Measurements from ENCODE around the gene MDGA2.

Gene MDGA2

DNA sequence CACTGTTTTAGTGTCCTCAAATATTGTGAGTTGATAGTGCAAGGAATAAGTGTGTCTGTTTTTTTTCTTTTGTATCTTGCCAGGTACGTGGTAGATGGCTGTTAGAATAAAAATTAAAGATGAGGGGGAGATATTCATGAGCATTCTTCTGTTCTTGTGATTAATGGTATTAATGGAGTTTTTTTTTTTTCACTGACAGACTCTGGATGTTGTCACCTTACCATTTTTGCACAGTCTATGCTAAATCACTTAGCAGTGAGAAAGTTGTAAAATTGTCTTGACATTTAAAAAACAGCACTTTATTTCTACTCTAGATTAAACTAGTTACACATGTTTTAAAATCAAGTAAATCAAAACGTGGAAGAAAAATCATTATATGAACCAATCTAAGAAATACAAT is 204.3 kb downstream of the MDGA2 start:
- DNase-seq = no peak

GRCh38 chr14:47466916-47467315 is 208.5 kb downstream of the MDGA2 start:
- DNase-seq = no peak

DNA sequence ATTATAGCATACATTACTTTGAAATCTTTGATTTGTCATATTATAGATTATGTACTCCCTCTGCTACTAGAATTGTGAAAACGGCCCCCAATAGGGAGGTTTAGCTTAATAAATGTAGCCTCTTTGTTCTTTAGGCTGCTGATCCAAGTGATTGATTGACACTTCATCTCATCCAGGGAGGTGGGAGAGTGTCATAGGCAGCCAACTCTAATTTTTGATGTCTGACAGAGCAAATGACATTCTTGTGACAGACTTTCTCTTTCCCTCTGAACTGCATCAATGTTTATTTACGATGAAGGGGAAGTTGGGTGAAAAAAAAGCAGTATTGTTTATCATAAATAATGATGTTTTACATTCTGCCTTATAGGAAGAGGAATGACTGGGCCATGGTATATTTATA is 221.4 kb downstream of the MDGA2 start:
- DNase-seq = no peak

DNA sequence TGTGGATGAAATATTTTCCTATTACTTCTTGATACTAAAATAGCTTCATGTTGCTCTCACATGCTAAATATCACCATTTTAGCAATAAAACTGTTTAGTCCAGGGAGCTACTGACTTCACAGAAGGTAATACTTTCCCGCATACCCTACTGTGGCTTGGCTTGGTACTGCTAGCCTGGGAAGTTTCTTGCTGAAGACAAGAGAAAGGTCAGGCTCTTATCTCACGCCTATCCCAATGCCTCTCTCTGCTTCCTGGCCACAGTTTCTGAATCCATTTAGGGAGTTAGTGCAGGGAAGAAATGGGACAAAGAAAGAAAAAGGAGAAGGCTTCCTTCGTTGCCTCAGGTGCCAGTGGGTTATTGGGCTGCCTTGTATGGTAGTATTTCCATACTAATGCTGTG is 228.3 kb downstream of the MDGA2 start:
- DNase-seq = no peak

DNA sequence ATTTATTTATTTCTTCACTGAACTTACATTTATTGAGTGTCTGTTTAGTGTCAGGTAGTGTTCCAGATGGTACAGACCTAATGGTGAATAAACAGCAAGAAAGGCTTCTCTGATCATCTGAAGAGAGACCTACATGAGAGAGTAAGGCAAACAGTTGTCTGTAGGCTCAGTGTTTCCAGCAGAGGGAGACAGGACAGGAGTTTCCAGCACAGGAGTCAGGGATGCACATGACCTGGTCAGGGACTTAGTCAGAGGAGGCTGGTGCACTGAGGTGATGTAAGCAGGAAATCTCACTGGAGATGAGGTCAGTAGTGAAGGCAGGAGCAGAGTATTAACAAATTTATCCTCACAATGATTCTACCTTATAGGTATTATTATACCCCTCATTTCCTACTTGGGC is 233.2 kb downstream of the MDGA2 start:
- peak; percentile 10 for DNase-seq

DNA sequence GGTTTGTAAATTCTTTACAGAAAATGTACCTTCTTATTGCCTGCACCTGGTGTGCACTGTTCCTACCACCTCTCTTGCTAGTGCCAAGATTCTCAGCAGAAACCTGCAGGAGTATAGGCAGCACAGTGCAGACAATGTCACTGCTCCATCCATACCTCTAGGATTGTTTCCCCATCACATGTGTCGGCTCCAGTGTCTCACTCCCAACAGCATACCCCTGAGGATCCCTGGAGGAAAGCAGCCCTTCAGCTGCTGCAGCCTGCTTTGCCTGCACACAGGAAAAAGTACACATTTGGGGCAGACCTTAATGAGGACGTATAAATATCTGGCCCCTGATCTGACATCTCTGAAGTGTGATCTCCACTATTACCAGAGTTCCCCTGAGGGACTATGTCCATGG is 235.5 kb downstream of the MDGA2 start:
- no peak for DNase-seq

- peak; percentile 28 for DNase-seq
These were observed 236.7 kb downstream of the MDGA2 start for GRCh38 chr14:47438650-47439140.

DNA sequence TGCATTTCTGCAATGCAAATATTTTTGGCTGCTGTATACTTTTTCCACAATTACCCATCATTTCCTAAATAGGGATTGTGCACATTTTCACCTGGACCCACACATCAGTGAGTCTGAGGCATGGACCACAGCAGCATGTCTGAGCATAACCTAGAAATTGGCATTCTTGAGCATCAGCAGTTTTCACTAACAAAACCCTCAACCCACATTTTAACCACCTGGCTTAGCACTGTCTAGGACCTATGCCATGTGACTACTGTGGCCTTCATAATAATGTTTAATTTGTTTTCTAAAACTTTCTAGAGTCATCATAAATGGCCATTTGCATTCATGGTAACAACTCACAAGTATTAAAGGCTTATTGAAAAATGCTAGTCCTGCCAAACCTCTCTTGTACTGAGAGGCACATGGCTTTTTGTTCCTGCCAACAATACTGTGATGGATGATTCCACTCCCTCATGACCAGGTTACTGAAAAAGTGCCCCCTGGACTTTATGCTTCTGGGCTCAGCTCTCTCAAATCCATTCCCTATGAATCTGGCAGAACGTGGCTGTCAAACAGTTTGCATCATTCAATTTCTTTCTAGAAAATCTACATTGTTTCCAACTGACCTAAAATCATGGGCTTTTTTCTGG is 240.0 kb downstream of the MDGA2 start:
- DNase-seq = no peak

DNA sequence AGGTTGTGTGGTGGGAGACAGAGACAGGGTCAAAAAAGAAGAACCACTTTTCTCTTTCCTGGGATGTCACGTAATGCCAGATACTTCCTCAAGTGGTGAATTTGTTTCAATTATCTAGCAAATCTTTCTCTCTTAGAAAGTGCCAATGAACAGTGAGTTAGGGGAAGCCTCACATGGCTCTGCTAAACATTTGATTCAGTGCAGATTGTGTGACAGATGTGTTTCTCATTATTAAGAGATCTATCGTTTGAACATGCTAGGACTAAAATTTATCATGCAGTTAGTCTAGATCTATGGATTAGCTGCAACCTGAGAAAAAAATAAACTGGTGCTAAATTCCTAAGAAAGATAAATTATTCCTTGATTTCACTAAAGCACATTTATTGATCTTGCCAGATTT is 247.8 kb downstream of the MDGA2 start:
- no peak for DNase-seq

- no peak for DNase-seq
These were observed 250.1 kb downstream of the MDGA2 start for GRCh38 chr14:47425302-47425701.

DNA sequence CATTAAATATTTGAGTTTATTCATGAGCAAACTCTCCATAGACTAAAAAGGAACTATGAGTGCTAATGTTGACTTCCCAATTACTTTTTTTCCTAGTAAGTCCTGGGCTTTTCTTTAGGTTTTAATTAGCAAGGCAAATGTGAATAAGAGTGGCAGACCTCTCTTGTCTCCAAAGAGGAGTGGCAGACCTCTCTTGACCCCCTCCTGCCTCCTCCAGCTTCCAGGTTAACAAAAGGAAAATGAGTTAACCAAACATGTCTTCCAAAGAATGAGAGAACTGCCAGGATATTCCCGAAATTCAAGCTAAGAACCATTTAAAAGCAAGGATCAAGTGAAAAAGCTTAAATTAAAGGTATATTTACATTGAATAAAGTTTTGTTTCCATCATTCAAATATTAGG is 253.2 kb downstream of the MDGA2 start:
- DNase-seq = no peak

DNA sequence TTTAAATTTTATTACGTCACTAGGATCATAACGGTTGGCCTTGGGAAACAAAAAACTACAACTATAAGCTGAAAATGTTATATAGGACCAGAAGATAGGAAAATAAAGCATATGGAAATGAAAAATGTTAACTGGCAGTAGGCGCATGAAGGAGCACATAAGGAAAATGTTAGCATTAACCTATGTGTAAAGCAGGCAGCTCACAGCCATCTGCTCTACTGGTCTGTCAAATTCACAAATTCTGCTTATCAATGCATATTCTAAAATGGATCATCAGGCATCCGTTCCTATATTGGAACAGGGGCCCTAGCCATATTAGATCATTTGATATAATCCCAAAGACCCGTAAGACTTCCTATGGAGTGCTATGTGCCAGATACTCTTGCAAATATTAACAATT is 263.9 kb downstream of the MDGA2 start:
- no peak for DNase-seq

DNA sequence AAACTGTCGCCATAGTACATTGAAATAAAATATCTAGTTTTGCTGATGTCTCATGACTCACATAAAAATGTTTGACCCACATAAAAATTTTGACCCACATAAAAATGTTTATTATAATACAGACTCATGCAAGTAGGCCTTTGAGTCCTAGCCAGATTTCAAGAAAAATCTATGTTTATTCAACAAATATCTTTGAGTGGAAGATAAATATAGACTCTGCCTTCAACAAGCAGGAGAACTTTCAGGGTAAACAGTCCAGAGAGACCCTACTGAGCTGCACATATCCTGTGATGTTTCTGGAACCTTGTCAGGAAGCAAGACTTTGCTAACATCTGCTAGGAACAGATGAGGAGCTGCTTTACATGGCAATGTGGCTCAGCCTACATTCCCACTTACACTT is 283.1 kb downstream of the MDGA2 start:
- DNase-seq = no peak

DNA sequence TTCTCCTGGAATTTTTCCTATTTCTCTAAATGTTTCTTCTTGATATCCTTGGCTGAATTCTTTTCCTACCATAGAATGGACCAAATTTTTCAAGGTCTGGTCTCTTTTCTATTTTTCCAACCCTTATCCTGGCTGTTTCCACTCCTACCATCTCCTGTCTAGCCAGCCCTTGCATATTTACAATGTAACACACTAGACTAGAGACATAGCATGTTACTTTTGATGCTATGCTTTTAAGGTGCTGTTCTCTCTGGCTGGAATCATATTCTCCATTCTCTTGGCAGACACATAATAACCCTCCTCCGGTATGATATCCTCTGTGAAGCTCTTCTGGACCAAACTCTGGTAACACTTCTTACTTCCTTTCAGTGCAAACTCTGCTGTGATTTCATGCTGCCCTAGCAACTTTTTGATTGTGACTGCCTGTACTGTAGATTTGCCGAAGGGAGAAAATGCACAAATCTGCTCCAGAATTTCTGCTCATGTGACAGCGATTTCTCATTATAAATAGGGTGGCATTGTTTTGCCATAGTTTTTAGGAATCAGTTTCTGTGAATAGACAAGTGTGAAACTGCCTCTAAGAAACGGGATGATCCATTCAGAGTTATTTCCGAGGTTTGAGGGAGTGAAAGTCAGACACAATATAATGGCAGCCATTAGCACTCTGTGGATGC is 284.4 kb downstream of the MDGA2 start:
- no peak for DNase-seq

DNA sequence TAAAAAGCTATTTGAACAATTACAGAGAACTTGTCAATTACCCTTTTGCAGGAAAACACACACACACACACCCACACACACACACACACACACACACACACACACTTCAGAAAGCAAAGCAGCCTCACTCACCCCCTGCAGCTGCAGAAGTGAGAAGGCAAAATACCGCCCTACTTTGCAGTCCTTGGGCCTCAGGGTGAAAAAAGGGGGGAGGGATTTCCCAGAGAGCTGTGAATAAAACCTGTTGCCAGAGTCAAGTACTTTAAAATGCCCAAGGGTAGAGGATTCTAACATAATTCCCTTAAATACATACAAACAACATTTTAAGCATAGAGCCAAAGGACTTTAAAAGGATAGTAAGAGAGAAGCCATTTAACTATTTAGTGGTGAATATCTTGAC is 285.9 kb downstream of the MDGA2 start:
- no peak for DNase-seq

DNA sequence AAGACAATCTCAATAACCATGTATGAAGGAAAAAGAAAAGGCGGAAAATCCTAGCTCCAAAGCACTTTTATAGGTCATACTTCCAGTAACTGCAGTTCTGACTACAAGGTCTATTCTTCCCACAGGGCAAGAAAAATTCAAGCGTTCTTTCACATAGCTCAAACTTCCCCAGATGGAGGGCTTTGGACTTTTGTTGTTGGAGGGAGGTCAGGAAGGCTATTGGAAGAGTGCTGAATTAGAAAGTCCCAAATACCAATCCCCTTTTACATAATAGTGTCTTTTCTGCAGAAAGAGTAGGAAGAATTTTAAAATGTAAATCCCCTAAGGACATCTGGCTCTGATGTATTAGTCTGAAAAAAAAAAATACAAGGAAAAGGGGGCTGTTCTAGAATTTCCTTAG is 309.4 kb downstream of the MDGA2 start:
- DNase-seq = no peak

- DNase-seq = peak; percentile 80
These were observed 310.2 kb downstream of the MDGA2 start for GRCh38 chr14:47365233-47365632.

- DNase-seq = no peak
These were observed 322.2 kb downstream of the MDGA2 start for GRCh38 chr14:47353186-47353585.

DNA sequence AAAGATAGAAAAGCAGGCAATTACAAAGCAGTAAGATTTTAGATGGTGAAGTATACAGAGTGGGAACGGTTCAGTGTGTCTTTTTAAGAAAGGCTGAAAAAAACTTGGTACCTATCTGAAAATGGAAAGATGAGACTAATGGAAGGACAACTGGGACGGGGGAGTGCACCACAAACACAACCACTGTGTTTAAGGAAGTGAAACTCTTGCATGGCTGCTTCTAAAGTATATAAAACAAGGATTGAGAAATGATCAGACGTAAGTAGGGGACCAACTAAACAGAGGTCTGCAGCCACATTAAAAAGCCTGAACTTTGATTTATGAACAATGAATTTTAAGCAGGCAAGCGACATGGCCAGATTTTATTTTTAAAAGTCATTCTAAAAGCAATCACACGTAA is 328.6 kb downstream of the MDGA2 start:
- no peak for DNase-seq

GRCh38 chr14:47345016-47345415 is 330.4 kb downstream of the MDGA2 start:
- DNase-seq = no peak

GRCh38 chr14:47332939-47333338 is 342.5 kb downstream of the MDGA2 start:
- DNase-seq = peak; percentile 29

DNA sequence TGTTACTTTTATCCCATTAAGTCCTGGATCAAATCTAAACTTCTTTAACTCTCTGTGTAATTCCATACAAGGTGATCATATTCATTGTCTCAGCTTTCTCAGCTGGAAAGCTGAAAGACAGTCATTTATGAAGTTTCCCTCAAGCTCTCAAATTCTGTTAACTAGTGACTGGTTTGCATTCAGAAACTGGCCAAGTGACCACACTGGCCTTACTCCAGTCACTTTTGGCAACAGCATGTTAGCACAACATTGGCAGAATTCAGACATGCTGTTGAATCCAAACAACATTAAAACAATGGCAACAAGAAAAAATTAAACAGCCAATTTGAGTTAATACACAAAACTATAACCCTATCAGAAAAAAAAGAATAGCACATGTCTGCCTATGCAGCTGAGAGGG is 343.3 kb downstream of the MDGA2 start:
- DNase-seq = no peak

- DNase-seq = no peak
These were observed 347.0 kb downstream of the MDGA2 start for GRCh38 chr14:47328376-47328775.

- no peak for DNase-seq
These were observed 348.1 kb downstream of the MDGA2 start for GRCh38 chr14:47327336-47327735.

- DNase-seq = no peak
These were observed 352.7 kb downstream of the MDGA2 start for GRCh38 chr14:47322751-47323150.
